WTC11 (cell line): ENCODE results near the gene CACTIN. TPM values are rescaled to one million over a fixed set of nuclear protein-coding genes. Genes with fewer than 3 reads are reported as not detected.

Experiments used
- ATAC-seq: fragments of 200-7000 bp; cut with Tn5 transposase; 2 replicates; pipeline ENCODE4 v1.10.0; 2021; ENCODE audit warnings: mild to moderate bottlenecking, moderate library complexity
- CTCF ChIA-PET: fragments of 300-600 bp; sonication (Branson Sonifier 250); formaldehyde crosslinking; loops from one replicate; lab custom pipeline; 2021; ENCODE audit warnings: antibody characterized with exemption; lab: Charles Lee
- POLR2A ChIA-PET: fragments of 350-600 bp; sonication (Branson Sonifier 250); formaldehyde crosslinking; loops from one replicate; lab custom pipeline; 2021; ENCODE audit warnings: antibody characterized with exemption; lab: Charles Lee
- DNase-seq: peaks from one replicate; pipeline ENCODE4 v3.0.0; 2021; ENCODE audit warnings: low spot score
- H3K27ac Mint-ChIP-seq: 2 replicates; pipeline ENCODE4 v1.8.0; 2021; ENCODE audit warnings: mixed read lengths
- H3K27me3 Mint-ChIP-seq: 2 replicates; pipeline ENCODE4 v1.8.0; 2021; ENCODE audit warnings: low read depth, mild to moderate bottlenecking, moderate library complexity, mixed read lengths
- H3K36me3 Mint-ChIP-seq: 2 replicates; pipeline ENCODE4 v1.8.0; 2021; ENCODE audit warnings: mixed read lengths
- H3K4me1 Mint-ChIP-seq: 2 replicates; pipeline ENCODE4 v1.8.0; 2022; ENCODE audit warnings: mixed read lengths
- H3K4me3 Mint-ChIP-seq: 2 replicates; pipeline ENCODE4 v1.8.0; 2021; ENCODE audit warnings: mild to moderate bottlenecking, moderate library complexity, mixed read lengths
- H3K9me3 Mint-ChIP-seq: 2 replicates; pipeline ENCODE4 v1.8.0; 2021; ENCODE audit warnings: mixed read lengths
- ATF1 ChIP-seq: sonication (generic); formaldehyde crosslinking; IDR thresholded peaks from 2 replicates; pipeline ENCODE4 v1.8.1; 2023; ENCODE audit warnings: mild to moderate bottlenecking, moderate library complexity, missing genetic modification reagents
- CDX4 ChIP-seq: fragments of 250-450 bp; sonication (Bioruptor Pico); IDR thresholded peaks from 2 replicates; pipeline ENCODE4 v1.9.0; 2021; ENCODE audit warnings: moderate library complexity, mild to moderate bottlenecking, inconsistent platforms, borderline replicate concordance
- CREB1 ChIP-seq: sonication (generic); formaldehyde crosslinking; IDR thresholded peaks from 2 replicates; pipeline ENCODE4 v1.8.0; 2023; ENCODE audit warnings: mild to moderate bottlenecking, missing genetic modification reagents
- E2F1 ChIP-seq: sonication (generic); formaldehyde crosslinking; IDR thresholded peaks from 2 replicates; pipeline ENCODE4 v1.8.0; 2022; ENCODE audit warnings: mild to moderate bottlenecking, missing genetic modification reagents
- ESRRA ChIP-seq: sonication (generic); formaldehyde crosslinking; IDR thresholded peaks from 2 replicates; pipeline ENCODE4 v1.8.1; 2022; ENCODE audit warnings: mild to moderate bottlenecking, missing genetic modification reagents, borderline replicate concordance
- JAZF1 ChIP-seq: fragments of 250-450 bp; sonication (Bioruptor Pico); IDR thresholded peaks from 2 replicates; pipeline ENCODE4 v1.9.0; 2021; ENCODE audit warnings: moderate library complexity, mild to moderate bottlenecking, inconsistent platforms
- NR3C1 ChIP-seq: sonication (generic); formaldehyde crosslinking; conservative IDR thresholded peaks from 2 replicates; pipeline ENCODE4 v1.8.1; 2023; ENCODE audit warnings: low read depth, mild to moderate bottlenecking, missing genetic modification reagents
- RELA ChIP-seq: sonication (generic); formaldehyde crosslinking; IDR thresholded peaks from 2 replicates; pipeline ENCODE4 v1.8.1; 2022; ENCODE audit warnings: missing genetic modification reagents, mild to moderate bottlenecking, borderline replicate concordance
- SMAD4 ChIP-seq: sonication (generic); formaldehyde crosslinking; IDR thresholded peaks from 2 replicates; pipeline ENCODE4 v1.8.0; 2022; ENCODE audit warnings: mild to moderate bottlenecking, missing genetic modification reagents
- SOX15 ChIP-seq: fragments of 250-450 bp; sonication (Bioruptor Pico); IDR thresholded peaks from 2 replicates; pipeline ENCODE4 v1.9.0; 2021; ENCODE audit warnings: mild to moderate bottlenecking
- TP53 ChIP-seq: sonication (generic); formaldehyde crosslinking; IDR thresholded peaks from 2 replicates; pipeline ENCODE4 v1.8.1; 2023; ENCODE audit warnings: mild to moderate bottlenecking, missing genetic modification reagents
- ZNF281 ChIP-seq: sonication (generic); formaldehyde crosslinking; IDR thresholded peaks from 2 replicates; pipeline ENCODE4 v1.8.0; 2023; ENCODE audit warnings: mild to moderate bottlenecking, missing genetic modification reagents
- ZNF396 ChIP-seq: fragments of 250-450 bp; sonication (Bioruptor Pico); IDR thresholded peaks from 2 replicates; pipeline ENCODE4 v1.8.0; 2021; ENCODE audit warnings: mild to moderate bottlenecking, moderate library complexity, borderline replicate concordance
- ZNF423 ChIP-seq: fragments of 250-450 bp; sonication (Bioruptor Pico); IDR thresholded peaks from 2 replicates; pipeline ENCODE4 v2.1.2; 2022; ENCODE audit warnings: mild to moderate bottlenecking, moderate library complexity
- total RNA-seq: library from RNA; stranded (reverse); gene quantifications from 3 replicates; pipeline ENCODE4 v1.2.3, GENCODE V29; 2021
- TF ChIP-seq, protein P1 (sequence below): fragments of 250-450 bp; sonication (Bioruptor Pico); conservative IDR thresholded peaks from 2 replicates; pipeline ENCODE4 v1.9.0; 2021; ENCODE audit warnings: mild to moderate bottlenecking
- TF ChIP-seq, protein P2 (sequence below): fragments of 250-450 bp; sonication (Bioruptor Pico); IDR thresholded peaks from 2 replicates; pipeline ENCODE4 v2.1.2; 2022; ENCODE audit warnings: mild to moderate bottlenecking, moderate library complexity
- TF ChIP-seq, protein P3 (sequence below): sonication (generic); formaldehyde crosslinking; IDR thresholded peaks from 2 replicates; pipeline ENCODE4 v1.8.1; 2022; ENCODE audit warnings: mild to moderate bottlenecking, missing genetic modification reagents, moderate library complexity, borderline replicate concordance
- TF ChIP-seq, protein P4 (sequence below): sonication (generic); formaldehyde crosslinking; IDR thresholded peaks from 2 replicates; pipeline ENCODE4 v1.8.0; 2022; ENCODE audit warnings: mild to moderate bottlenecking, missing genetic modification reagents
- TF ChIP-seq, protein P5 (sequence below): fragments of 250-450 bp; sonication (Bioruptor Pico); IDR thresholded peaks from 2 replicates; pipeline ENCODE4 v1.9.0; 2021; ENCODE audit warnings: mild to moderate bottlenecking
- TF ChIP-seq, protein P6 (sequence below): sonication (generic); formaldehyde crosslinking; IDR thresholded peaks from 2 replicates; pipeline ENCODE4 v1.8.1; 2023; ENCODE audit warnings: mild to moderate bottlenecking, missing genetic modification reagents, borderline replicate concordance

Gene CACTIN
- total RNA-seq, 1 experiment from 2014 or later = 42.2 TPM

- Mint-ChIP-seq H3K4me3 (no peak overlapping the region), H3K36me3 (no peaks in the 10 kb centered on the region), H3K9me3 (no peaks in the 10 kb centered on the region), H3K27me3 (no peaks in the 10 kb centered on the region), H3K27ac (no peak overlapping the region)
- ChIA-PET CTCF (interaction anchor here (0.7 to 2.8 kb wide), 5 partner anchors 12 to 150 kb away, joined by 3 to 14 read pairs (median 3); no protein-coding TSS in a partner anchor), POLR2A (no interaction called here)
- no peak for ATAC-seq
- no peak for TF ChIP-seq ZNF396 (CRISPR knock-in tag)
- no peak for TF ChIP-seq E2F1
- no peak for TF ChIP-seq ZNF423 (CRISPR knock-in tag)
- TF ChIP-seq, protein P1, sequence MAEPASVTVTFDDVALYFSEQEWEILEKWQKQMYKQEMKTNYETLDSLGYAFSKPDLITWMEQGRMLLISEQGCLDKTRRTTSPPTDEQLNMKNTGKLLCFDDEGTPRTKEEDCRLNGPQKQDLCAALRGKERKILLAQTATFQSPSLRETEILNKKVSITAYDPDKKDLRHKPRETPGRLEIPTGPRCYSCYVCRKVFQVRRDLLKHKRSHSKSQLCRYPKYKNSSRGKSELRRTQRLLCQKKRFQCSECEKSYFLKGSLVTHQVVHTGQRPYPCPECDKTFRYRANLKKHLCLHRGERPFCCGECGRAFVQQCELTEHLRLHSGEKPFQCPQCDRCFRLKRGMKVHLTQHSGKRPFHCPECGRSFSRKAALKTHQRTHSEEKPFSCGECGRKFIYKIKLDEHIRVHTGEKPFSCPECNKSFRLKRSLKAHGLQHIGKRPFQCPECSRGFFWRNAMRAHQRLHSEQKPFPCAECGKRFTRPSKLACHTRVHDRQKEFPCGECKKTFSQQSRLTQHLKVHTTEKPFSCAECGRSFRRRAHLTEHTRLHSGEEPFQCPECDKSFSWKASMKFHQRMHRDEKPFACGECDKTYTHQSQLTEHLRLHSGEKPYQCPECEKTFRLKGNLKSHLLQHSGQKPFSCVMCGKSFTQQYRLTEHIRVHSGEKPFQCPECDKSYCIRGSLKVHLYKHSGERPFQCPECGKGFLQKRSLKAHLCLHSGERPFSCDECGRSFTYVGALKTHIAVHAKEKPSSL = no peak
- no peak for TF ChIP-seq CREB1 (CRISPR knock-in tag)
- TF ChIP-seq TP53 (CRISPR knock-in tag) = no peak
- TF ChIP-seq, protein P2, sequence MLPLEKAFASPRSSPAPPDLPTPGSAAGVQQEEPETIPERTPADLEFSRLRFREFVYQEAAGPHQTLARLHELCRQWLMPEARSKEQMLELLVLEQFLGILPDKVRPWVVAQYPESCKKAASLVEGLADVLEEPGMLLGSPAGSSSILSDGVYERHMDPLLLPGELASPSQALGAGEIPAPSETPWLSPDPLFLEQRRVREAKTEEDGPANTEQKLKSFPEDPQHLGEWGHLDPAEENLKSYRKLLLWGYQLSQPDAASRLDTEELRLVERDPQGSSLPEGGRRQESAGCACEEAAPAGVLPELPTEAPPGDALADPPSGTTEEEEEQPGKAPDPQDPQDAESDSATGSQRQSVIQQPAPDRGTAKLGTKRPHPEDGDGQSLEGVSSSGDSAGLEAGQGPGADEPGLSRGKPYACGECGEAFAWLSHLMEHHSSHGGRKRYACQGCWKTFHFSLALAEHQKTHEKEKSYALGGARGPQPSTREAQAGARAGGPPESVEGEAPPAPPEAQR (CRISPR knock-in tag) = no peak
- TF ChIP-seq ZNF281 = no peak
- no peak for TF ChIP-seq JAZF1
- TF ChIP-seq, protein P3, sequence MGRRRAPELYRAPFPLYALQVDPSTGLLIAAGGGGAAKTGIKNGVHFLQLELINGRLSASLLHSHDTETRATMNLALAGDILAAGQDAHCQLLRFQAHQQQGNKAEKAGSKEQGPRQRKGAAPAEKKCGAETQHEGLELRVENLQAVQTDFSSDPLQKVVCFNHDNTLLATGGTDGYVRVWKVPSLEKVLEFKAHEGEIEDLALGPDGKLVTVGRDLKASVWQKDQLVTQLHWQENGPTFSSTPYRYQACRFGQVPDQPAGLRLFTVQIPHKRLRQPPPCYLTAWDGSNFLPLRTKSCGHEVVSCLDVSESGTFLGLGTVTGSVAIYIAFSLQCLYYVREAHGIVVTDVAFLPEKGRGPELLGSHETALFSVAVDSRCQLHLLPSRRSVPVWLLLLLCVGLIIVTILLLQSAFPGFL (CRISPR knock-in tag) = no peak
- TF ChIP-seq NR3C1 (CRISPR knock-in tag) = no peak
- TF ChIP-seq, protein P4, sequence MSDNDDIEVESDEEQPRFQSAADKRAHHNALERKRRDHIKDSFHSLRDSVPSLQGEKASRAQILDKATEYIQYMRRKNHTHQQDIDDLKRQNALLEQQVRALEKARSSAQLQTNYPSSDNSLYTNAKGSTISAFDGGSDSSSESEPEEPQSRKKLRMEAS (CRISPR knock-in tag) = no peak
- no peak for TF ChIP-seq SMAD4 (CRISPR knock-in tag)
- TF ChIP-seq, protein P5, sequence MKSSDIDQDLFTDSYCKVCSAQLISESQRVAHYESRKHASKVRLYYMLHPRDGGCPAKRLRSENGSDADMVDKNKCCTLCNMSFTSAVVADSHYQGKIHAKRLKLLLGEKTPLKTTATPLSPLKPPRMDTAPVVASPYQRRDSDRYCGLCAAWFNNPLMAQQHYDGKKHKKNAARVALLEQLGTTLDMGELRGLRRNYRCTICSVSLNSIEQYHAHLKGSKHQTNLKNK (CRISPR knock-in tag) = no peak
- no peak for TF ChIP-seq SOX15 (CRISPR knock-in tag)
- no peak for TF ChIP-seq RELA (CRISPR knock-in tag)
- TF ChIP-seq, protein P6, sequence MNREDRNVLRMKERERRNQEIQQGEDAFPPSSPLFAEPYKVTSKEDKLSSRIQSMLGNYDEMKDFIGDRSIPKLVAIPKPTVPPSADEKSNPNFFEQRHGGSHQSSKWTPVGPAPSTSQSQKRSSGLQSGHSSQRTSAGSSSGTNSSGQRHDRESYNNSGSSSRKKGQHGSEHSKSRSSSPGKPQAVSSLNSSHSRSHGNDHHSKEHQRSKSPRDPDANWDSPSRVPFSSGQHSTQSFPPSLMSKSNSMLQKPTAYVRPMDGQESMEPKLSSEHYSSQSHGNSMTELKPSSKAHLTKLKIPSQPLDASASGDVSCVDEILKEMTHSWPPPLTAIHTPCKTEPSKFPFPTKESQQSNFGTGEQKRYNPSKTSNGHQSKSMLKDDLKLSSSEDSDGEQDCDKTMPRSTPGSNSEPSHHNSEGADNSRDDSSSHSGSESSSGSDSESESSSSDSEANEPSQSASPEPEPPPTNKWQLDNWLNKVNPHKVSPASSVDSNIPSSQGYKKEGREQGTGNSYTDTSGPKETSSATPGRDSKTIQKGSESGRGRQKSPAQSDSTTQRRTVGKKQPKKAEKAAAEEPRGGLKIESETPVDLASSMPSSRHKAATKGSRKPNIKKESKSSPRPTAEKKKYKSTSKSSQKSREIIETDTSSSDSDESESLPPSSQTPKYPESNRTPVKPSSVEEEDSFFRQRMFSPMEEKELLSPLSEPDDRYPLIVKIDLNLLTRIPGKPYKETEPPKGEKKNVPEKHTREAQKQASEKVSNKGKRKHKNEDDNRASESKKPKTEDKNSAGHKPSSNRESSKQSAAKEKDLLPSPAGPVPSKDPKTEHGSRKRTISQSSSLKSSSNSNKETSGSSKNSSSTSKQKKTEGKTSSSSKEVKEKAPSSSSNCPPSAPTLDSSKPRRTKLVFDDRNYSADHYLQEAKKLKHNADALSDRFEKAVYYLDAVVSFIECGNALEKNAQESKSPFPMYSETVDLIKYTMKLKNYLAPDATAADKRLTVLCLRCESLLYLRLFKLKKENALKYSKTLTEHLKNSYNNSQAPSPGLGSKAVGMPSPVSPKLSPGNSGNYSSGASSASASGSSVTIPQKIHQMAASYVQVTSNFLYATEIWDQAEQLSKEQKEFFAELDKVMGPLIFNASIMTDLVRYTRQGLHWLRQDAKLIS (CRISPR knock-in tag) = no peak
- TF ChIP-seq ATF1 (CRISPR knock-in tag) = no peak
- TF ChIP-seq ESRRA (CRISPR knock-in tag) = no peak
- TF ChIP-seq CDX4 (CRISPR knock-in tag) = no peak
- TF ChIP-seq, all 79 proteins: peak for 0
- H3K4me1 Mint-ChIP-seq = peaks cover 5% of the 10 kb centered on the region; the same call in 1 of the 2 replicates
- DNase-seq = no peak
Observed at GRCh38 chr19:3672575-3672948, 46.0 kb upstream of the CACTIN start.
